HUES64 (cell line): ENCODE results near the gene MT1B.
"Not testable (repeated sequence)": the region's sequence is repeated elsewhere in the genome, so short reads cannot be mapped to it uniquely, and the experiment has no call there.

Experiments used
- H3K27ac ChIP-seq: 2 replicates; pipeline ENCODE4 v1.7.0; 2013; ENCODE audit warnings: low read depth, low read length, inconsistent platforms
- H3K27me3 ChIP-seq: 2 replicates; pipeline ENCODE4 v1.6.1; 2013; ENCODE audit warnings: mild to moderate bottlenecking, low read length; ENCODE audit not compliant: insufficient read depth
- H3K36me3 ChIP-seq: 2 replicates; pipeline ENCODE4 v1.6.1; 2013; ENCODE audit warnings: mild to moderate bottlenecking, low read length; ENCODE audit not compliant: insufficient read depth
- H3K4me1 ChIP-seq: 2 replicates; pipeline ENCODE4 v1.6.1; 2013; ENCODE audit warnings: mild to moderate bottlenecking, low read length, moderate library complexity; ENCODE audit not compliant: insufficient read depth
- H3K4me3 ChIP-seq: 2 replicates; pipeline ENCODE4 v1.5.1; 2013; ENCODE audit warnings: mild to moderate bottlenecking, low read length, moderate library complexity
- H3K9ac ChIP-seq: 2 replicates; pipeline ENCODE4 v1.6.1; 2013; ENCODE audit warnings: mild to moderate bottlenecking, low read depth, low read length
- H3K9me3 ChIP-seq: 2 replicates; pipeline ENCODE4 v1.6.1; 2013; ENCODE audit warnings: low read depth, low read length; ENCODE audit not compliant: insufficient read depth
- WGBS: fragments of 150-250, 120-280 bp; methylation state at CpG from one replicate; pipeline ENCODE4 v1.1.7; 2013; ENCODE audit warnings: missing lambda C conversion rate; 5-methylcytosine and 5-hydroxymethylcytosine counted together

MT1B gene

GRCh38 chr16:56621665-56622445 is 29.8 kb upstream of the MT1B start:
- Histone ChIP-seq H3K27me3 (peaks cover 98% of the 10 kb centered on the region), H3K4me1 (peaks cover 37% of the 10 kb centered on the region)
- not testable (repeated sequence) for H3K36me3 ChIP-seq, H3K4me3 ChIP-seq, H3K9me3 ChIP-seq, H3K27ac ChIP-seq, H3K9ac ChIP-seq
- WGBS = 28% methylated on average over 4 of the region's 4 CpGs

GRCh38 chr16:56623184-56623583 is 28.5 kb upstream of the MT1B start:
- H3K36me3 ChIP-seq, H3K4me3 ChIP-seq, H3K9ac ChIP-seq, H3K27ac ChIP-seq, H3K9me3 ChIP-seq: not testable (repeated sequence)
- Histone ChIP-seq H3K27me3 (peaks cover 97% of the 10 kb centered on the region), H3K4me1 (peaks cover 33% of the 10 kb centered on the region)
- 88% methylated on average over 5 of the region's 5 CpGs for WGBS

GRCh38 chr16:56623637-56624036 is 28.0 kb upstream of the MT1B start:
- 93% methylated on average over 2 of the region's 2 CpGs for WGBS
- Histone ChIP-seq H3K9ac (no peak overlapping the region), H3K4me1 (peaks cover 29% of the 10 kb centered on the region), H3K36me3 (no peaks in the 10 kb centered on the region), H3K4me3 (no peak overlapping the region), H3K27ac (no peak overlapping the region), H3K9me3 (no peaks in the 10 kb centered on the region), H3K27me3 (peaks cover 97% of the 10 kb centered on the region)

GRCh38 chr16:56625140-56625942 is 26.3 kb upstream of the MT1B start, which contains the start of gene MT1E:
Gene MT1E, plus strand, starts transcription at chr16:56625781. Its CDS starts 71 bp downstream, at chr16:56625852.
- no peaks in the 10 kb centered on the region for H3K9me3 ChIP-seq
- H3K27ac ChIP-seq = no peak within 1 kb of the TSS
- peaks cover 97% of the 10 kb centered on the region for H3K27me3 ChIP-seq
- peaks cover 27% of the 10 kb centered on the region for H3K4me1 ChIP-seq
- peak within 1 kb of the TSS; percentile 50 for H3K4me3 ChIP-seq
- H3K36me3 ChIP-seq = no peaks in the 10 kb centered on the region
- 4% methylated on average over 62 of the region's 62 CpGs for WGBS
- H3K9ac ChIP-seq = no peak within 1 kb of the TSS

- Histone ChIP-seq H3K9me3 (no peaks in the 10 kb centered on the region), H3K4me3 (peak overlapping the region; percentile 50), H3K27me3 (peaks cover 98% of the 10 kb centered on the region), H3K4me1 (peaks cover 25% of the 10 kb centered on the region), H3K27ac (no peak overlapping the region), H3K9ac (no peak overlapping the region), H3K36me3 (no peaks in the 10 kb centered on the region)
- WGBS = 31% methylated on average over 16 of the region's 16 CpGs
Observed at GRCh38 chr16:56625943-56626654, 25.6 kb upstream of the MT1B start.

GRCh38 chr16:56626685-56627084 is 25.0 kb upstream of the MT1B start:
- Histone ChIP-seq H3K9me3 (no peaks in the 10 kb centered on the region), H3K4me1 (peaks cover 20% of the 10 kb centered on the region), H3K9ac (no peak overlapping the region), H3K4me3 (no peak overlapping the region), H3K27me3 (peaks cover 98% of the 10 kb centered on the region), H3K36me3 (no peaks in the 10 kb centered on the region), H3K27ac (no peak overlapping the region)
- 73% methylated on average over 7 of the region's 7 CpGs for whole genome bisulfite sequencing

GRCh38 chr16:56628486-56629350 is 23.0 kb upstream of the MT1B start:
- peaks cover 13% of the 10 kb centered on the region; the same call in 1 of the 2 replicates for H3K4me1 ChIP-seq
- H3K9me3 ChIP-seq = no peaks in the 10 kb centered on the region
- no peak overlapping the region for H3K9ac ChIP-seq
- no peaks in the 10 kb centered on the region for H3K36me3 ChIP-seq
- H3K27me3 ChIP-seq = peaks cover 98% of the 10 kb centered on the region
- no peak overlapping the region for H3K27ac ChIP-seq
- WGBS = 77% methylated on average over 9 of the region's 9 CpGs
- no peak overlapping the region for H3K4me3 ChIP-seq

GRCh38 chr16:56629531-56629930 is 22.2 kb upstream of the MT1B start:
- H3K27ac ChIP-seq = no peak overlapping the region
- WGBS = 90% methylated on average over 3 of the region's 3 CpGs
- peaks cover 99% of the 10 kb centered on the region for H3K27me3 ChIP-seq
- no peaks in the 10 kb centered on the region for H3K9me3 ChIP-seq
- H3K4me1 ChIP-seq = peaks cover 13% of the 10 kb centered on the region; the same call in 1 of the 2 replicates
- no peak overlapping the region for H3K4me3 ChIP-seq
- no peaks in the 10 kb centered on the region for H3K36me3 ChIP-seq
- H3K9ac ChIP-seq = no peak overlapping the region

GRCh38 chr16:56630134-56630533 is 21.6 kb upstream of the MT1B start:
- H3K4me3 ChIP-seq = no peak overlapping the region
- no peak overlapping the region for H3K9ac ChIP-seq
- peaks cover 13% of the 10 kb centered on the region; the same call in 1 of the 2 replicates for H3K4me1 ChIP-seq
- H3K9me3 ChIP-seq = no peaks in the 10 kb centered on the region
- H3K36me3 ChIP-seq = no peaks in the 10 kb centered on the region
- WGBS = 75% methylated on average over 3 of the region's 3 CpGs
- no peak overlapping the region for H3K27ac ChIP-seq
- H3K27me3 ChIP-seq = peaks cover 99% of the 10 kb centered on the region

- Histone ChIP-seq H3K27me3 (peaks cover 99% of the 10 kb centered on the region), H3K36me3 (no peaks in the 10 kb centered on the region), H3K9me3 (no peaks in the 10 kb centered on the region), H3K9ac (no peak overlapping the region), H3K4me3 (no peak overlapping the region), H3K27ac (no peak overlapping the region), H3K4me1 (peaks cover 8% of the 10 kb centered on the region; the same call in 1 of the 2 replicates)
- 71% methylated on average over 10 of the region's 10 CpGs for WGBS
Observed at GRCh38 chr16:56631197-56631596, 20.5 kb upstream of the MT1B start.
